ENCODE results near the gene C9orf78.

Gene C9orf78

GRCh38 chr9:129851821-129852220 is 16.7 kb upstream of the C9orf78 start:
- no peak overlapping the region for H3K4me3 ChIP-seq (ENCODE audit: low read depth, low read length)
- DNase-seq (ENCODE audit: low read depth) = no peak
- no peak for TF ChIP-seq CTCF (IDR thresholded peaks at IDR 0.05; ENCODE audit: control insufficient read depth, extremely low read depth, insufficient read depth)

GRCh38 chr9:129850821-129851550 is 15.9 kb upstream of the C9orf78 start:
- no peak for TF ChIP-seq CTCF (IDR thresholded peaks at IDR 0.05; ENCODE audit: control insufficient read depth, extremely low read depth, insufficient read depth)
- no peak overlapping the region for H3K4me3 ChIP-seq (ENCODE audit: low read depth, low read length)
- DNase-seq (ENCODE audit: low read depth) = no peak

GRCh38 chr9:129849901-129850300 is 14.8 kb upstream of the C9orf78 start:
- no peak for TF ChIP-seq CTCF (IDR thresholded peaks at IDR 0.05; ENCODE audit: control insufficient read depth, extremely low read depth, insufficient read depth)
- H3K4me3 ChIP-seq (ENCODE audit: low read depth, low read length) = no peak overlapping the region
- DNase-seq (ENCODE audit: low read depth) = no peak

GRCh38 chr9:129848712-129849441 is 13.8 kb upstream of the C9orf78 start:
- H3K4me3 ChIP-seq (ENCODE audit: low read depth, low read length) = no peak overlapping the region
- no peak for TF ChIP-seq CTCF (IDR thresholded peaks at IDR 0.05; ENCODE audit: control insufficient read depth, extremely low read depth, insufficient read depth)
- no peak for DNase-seq (ENCODE audit: low read depth)

- no peak for DNase-seq (ENCODE audit: low read depth)
- no peak for TF ChIP-seq CTCF (IDR thresholded peaks at IDR 0.05; ENCODE audit: control insufficient read depth, extremely low read depth, insufficient read depth)
- no peak overlapping the region for H3K4me3 ChIP-seq (ENCODE audit: low read depth, low read length)
Measured at GRCh38 chr9:129845373-129845772, 10.3 kb upstream of the C9orf78 start.

- no peak for DNase-seq (ENCODE audit: low read depth)
- no peak overlapping the region for H3K4me3 ChIP-seq (ENCODE audit: low read depth, low read length)
- no peak for TF ChIP-seq CTCF (IDR thresholded peaks at IDR 0.05; ENCODE audit: control insufficient read depth, extremely low read depth, insufficient read depth)
Measured at GRCh38 chr9:129841071-129841470, 6.0 kb upstream of the C9orf78 start.
